Panc1 (cell line): ENCODE measurements around the gene GP2. TPM values are rescaled to one million over a fixed set of nuclear protein-coding genes. Genes with fewer than 3 reads are reported as not detected.

ENCODE experiments used
- ATAC-seq: fragments of 200-7000 bp; cut with Tn5 transposase; 2 replicates; pipeline ENCODE4 v1.9.1; 2020; ENCODE audit warnings: mild to moderate bottlenecking, moderate library complexity
- BruUV-seq: library from RNA; stranded (reverse); fragments of 400-500 nt; replicated peaks from 2 replicates; lab custom pipeline; 2021; lab: Mats Ljungman, UMichigan
- CTCF ChIA-PET: fragments of 300-600 bp; sonication (Branson Sonifier 250); formaldehyde crosslinking; loops from one replicate; lab custom pipeline; 2022; ENCODE audit warnings: antibody characterized with exemption; lab: Charles Lee
- POLR2A ChIA-PET: fragments of 300-600 bp; sonication (Branson Sonifier 250); formaldehyde crosslinking; loops from one replicate; lab custom pipeline; 2022; ENCODE audit warnings: antibody characterized with exemption; lab: Charles Lee
- DNase-seq: peaks from one replicate; pipeline ENCODE4 v3.0.0-alpha.2; 2010; ENCODE audit warnings: low read depth, low spot score
- H3K27ac ChIP-seq: 2 replicates; pipeline ENCODE4 v1.5.1; 2011; ENCODE audit warnings: mild to moderate bottlenecking, low read length, inconsistent platforms
- H3K27me3 ChIP-seq: fragments of 200-500 bp; sonication (Bioruptor generic); 2 replicates; pipeline ENCODE4 v1.6.0; 2014; ENCODE audit warnings: low read length, inconsistent platforms; ENCODE audit not compliant: control insufficient read depth, insufficient read depth
- H3K36me3 ChIP-seq: fragments of 200-500 bp; sonication (Bioruptor generic); 2 replicates; pipeline ENCODE4 v1.5.1; 2014; ENCODE audit warnings: inconsistent platforms, mild to moderate bottlenecking, low read length, moderate library complexity; ENCODE audit not compliant: control insufficient read depth, insufficient read depth
- H3K4me1 ChIP-seq: 2 replicates; pipeline ENCODE4 v1.5.1; 2011; ENCODE audit warnings: inconsistent platforms, mild to moderate bottlenecking, low read length, moderate library complexity; ENCODE audit not compliant: control insufficient read depth, insufficient read depth
- H3K4me3 ChIP-seq, 2 experiments: 2 replicates each; pipeline ENCODE4 v1.5.1; 2011 to 2012; ENCODE audit warnings: low read depth in 2 of 2, low read length in 2 of 2, mild to moderate bottlenecking in 2 of 2, inconsistent platforms in 1 of 2, moderate library complexity in 1 of 2
- H3K9me3 ChIP-seq: fragments of 200-500 bp; sonication (Bioruptor generic); 2 replicates; pipeline ENCODE4 v1.5.1; 2014; ENCODE audit warnings: low read depth, mild to moderate bottlenecking, inconsistent platforms, low read length, moderate library complexity; ENCODE audit not compliant: control insufficient read depth, insufficient read depth
- CTCF ChIP-seq: fragments of 450-650 bp; IDR thresholded peaks from 2 replicates; pipeline ENCODE4 v1.5.1; 2017; ENCODE audit warnings: mild to moderate bottlenecking
- POLR2AphosphoS5 ChIP-seq: IDR thresholded peaks from 2 replicates; pipeline ENCODE4 v1.6.1; 2012; ENCODE audit warnings: mild to moderate bottlenecking, low read depth, low read length, moderate library complexity
- REST ChIP-seq, 2 experiments: IDR thresholded peaks; 2 replicates each; pipeline ENCODE4 v1.6.1; 2011 to 2012; ENCODE audit warnings: low read depth in 2 of 2, control low read depth in 1 of 2, low read length in 1 of 2, mild to moderate bottlenecking in 1 of 2, moderate library complexity in 1 of 2; ENCODE audit not compliant: insufficient read depth in 1 of 2
- SIN3A ChIP-seq: IDR thresholded peaks from 2 replicates; pipeline ENCODE4 v1.6.1; 2012; ENCODE audit warnings: low read depth, mild to moderate bottlenecking, low read length, moderate library complexity, borderline replicate concordance; ENCODE audit not compliant: insufficient read depth
- TCF7L2 ChIP-seq: IDR thresholded peaks from 2 replicates; pipeline ENCODE4 v1.6.1; 2011; ENCODE audit warnings: mild to moderate bottlenecking, low read depth, low read length, inconsistent platforms
- in situ Hi-C: cut with HindIII; loops from 2 replicates; pipeline ENCODE4 v1.10.0; 2016; ENCODE audit warnings: low sequenced_read_pairs, low pct_unique_long_range_greater_than_20kb
- intact Hi-C: fragments of 100-400 bp; cut with micrococcal nuclease; formaldehyde crosslinking; loops from one replicate; pipeline ENCODE4 v1.10.0; 2022; ENCODE audit not compliant: unreplicated experiment
- total RNA-seq: library from RNA; stranded (reverse); gene quantifications from one replicate; pipeline ENCODE4 v1.2.1, GENCODE V29; 2021; ENCODE audit not compliant: unreplicated experiment

Gene GP2
- total RNA-seq, 1 experiment from 2014 or later: 5.8 TPM

DNA sequence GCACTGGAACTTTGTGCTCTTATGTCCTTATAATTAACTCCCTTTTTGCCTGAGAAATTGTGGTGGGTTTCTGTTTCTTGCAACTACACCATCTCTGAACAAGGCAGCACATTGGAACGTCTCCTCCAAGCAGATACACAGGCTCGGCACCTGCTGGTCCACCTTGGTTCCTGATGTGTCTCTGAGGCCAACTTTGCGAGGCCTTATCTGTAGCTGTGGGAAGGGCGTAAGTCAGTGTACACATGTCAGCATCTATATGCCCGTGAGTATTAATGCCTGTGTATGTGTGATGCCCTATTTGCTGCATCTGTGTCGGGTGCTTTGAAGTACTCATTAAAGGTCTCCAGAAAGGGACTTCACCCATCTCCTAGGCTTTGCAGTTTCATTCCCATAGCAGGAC is 17.5 kb downstream of the GP2 start:
- no peak for TF ChIP-seq TCF7L2
- no peak for TF ChIP-seq SIN3A
- TF ChIP-seq POLR2AphosphoS5: no peak
- no peak for TF ChIP-seq CTCF
- no peak for TF ChIP-seq REST (IDR thresholded peaks at IDR 0.05; ENCODE audit: insufficient read depth in 1 of 2, low read depth in 2 of 2, low read length in 1 of 2)
- Histone ChIP-seq H3K27me3 (peaks cover 2% of the 10 kb centered on the region; the same call in 1 of the 2 replicates), H3K27ac (no peak overlapping the region), H3K4me3 (no peak overlapping the region), H3K9me3 (no peaks in the 10 kb centered on the region), H3K36me3 (no peaks in the 10 kb centered on the region), H3K4me1 (no peaks in the 10 kb centered on the region)
- BruUV-seq: no TSS peak
- DNase-seq (no peak), ATAC-seq (no peak)
- intact Hi-C loops: loop anchor here (5.0 kb wide), 1 partner anchor 78 kb away; no protein-coding TSS in a partner anchor
- in situ Hi-C loops: no loop called here
- CTCF ChIA-PET: no interaction called here
- POLR2A ChIA-PET: no interaction called here

- H3K27ac ChIP-seq: no peak overlapping the region
- intact Hi-C loops: loop anchor here (5.0 kb wide), 1 partner anchor 78 kb away; no protein-coding TSS in a partner anchor
- H3K27me3 ChIP-seq: peaks cover 2% of the 10 kb centered on the region; the same call in 1 of the 2 replicates
- in situ Hi-C loops: no loop called here
- ChIA-PET CTCF (no interaction called here), POLR2A (no interaction called here)
- DNase-seq (no peak), ATAC-seq (no peak)
- no TSS peak for BruUV-seq
- no peaks in the 10 kb centered on the region for H3K9me3 ChIP-seq
- H3K4me1 ChIP-seq: no peaks in the 10 kb centered on the region
- H3K4me3 ChIP-seq: no peak overlapping the region
- no peak for TF ChIP-seq SIN3A
- no peaks in the 10 kb centered on the region for H3K36me3 ChIP-seq
Measured at GRCh38 chr16:20308801-20309590, 18.3 kb downstream of the GP2 start.

- H3K36me3 ChIP-seq: no peaks in the 10 kb centered on the region
- no peak overlapping the region for H3K4me3 ChIP-seq
- BruUV-seq: no TSS peak
- ChIA-PET CTCF (no interaction called here), POLR2A (no interaction called here)
- H3K27ac ChIP-seq: no peak overlapping the region
- in situ Hi-C loops: no loop called here
- no peak for TF ChIP-seq CTCF
- TF ChIP-seq TCF7L2: no peak
- no peak for TF ChIP-seq SIN3A
- no peak for TF ChIP-seq REST (IDR thresholded peaks at IDR 0.05; ENCODE audit: insufficient read depth in 1 of 2, low read depth in 2 of 2, low read length in 1 of 2)
- TF ChIP-seq POLR2AphosphoS5: no peak
- H3K4me1 ChIP-seq: no peaks in the 10 kb centered on the region
- intact Hi-C loops: loop anchor here (5.0 kb wide), 1 partner anchor 79 kb away; no protein-coding TSS in a partner anchor
- ATAC-seq (no peak), DNase-seq (no peak)
- no peaks in the 10 kb centered on the region for H3K9me3 ChIP-seq
- H3K27me3 ChIP-seq: peaks cover 3% of the 10 kb centered on the region
Measured at GRCh38 chr16:20308266-20308665, 19.0 kb downstream of the GP2 start.
